Uterus (tissue), 2 donors: ENCODE measurements around the gene TSHZ1.

ENCODE experiments used
- CTCF ChIP-seq, 4 experiments: fragments of 200-600 bp in 2 of 4; fragments of 450-650 bp in 2 of 4; sonication (generic) in 2 of 4; IDR thresholded peaks; one replicate each; pipeline ENCODE4 v1.5.1; 2016 to 2019; ENCODE audit warnings: antibody characterized with exemption in 4 of 4, mild to moderate bottlenecking in 2 of 4, moderate library complexity in 1 of 4
- POLR2A ChIP-seq, 2 donors: fragments of 450-650 bp; IDR thresholded peaks; one replicate each; pipeline ENCODE4 v1.6.1; 2016; ENCODE audit warnings: antibody characterized with exemption in 2 of 2, mild to moderate bottlenecking in 1 of 2, moderate library complexity in 1 of 2

GRCh38 chr18:75297731-75298130 is 87.1 kb downstream of the TSHZ1 start:
- TF ChIP-seq CTCF (IDR thresholded peaks at IDR 0.05) (no peak), POLR2A (IDR thresholded peaks at IDR 0.05) (no peak)
